NCI-H1930 (cell line): ENCODE measurements around the gene GPT2.
A peak's percentile ranks its signal among the peaks of the same experiment; 100 is the strongest.

ENCODE experiments used
- DNase-seq, 2 experiments: peaks; one replicate each; lab custom pipeline; 2025; lab: John Stamatoyannopoulos, UW

GPT2 gene

GRCh38 chr16:46898006-46898405, 13.8 kb downstream of the GPT2 start:
- DNase-seq: no peak

DNA sequence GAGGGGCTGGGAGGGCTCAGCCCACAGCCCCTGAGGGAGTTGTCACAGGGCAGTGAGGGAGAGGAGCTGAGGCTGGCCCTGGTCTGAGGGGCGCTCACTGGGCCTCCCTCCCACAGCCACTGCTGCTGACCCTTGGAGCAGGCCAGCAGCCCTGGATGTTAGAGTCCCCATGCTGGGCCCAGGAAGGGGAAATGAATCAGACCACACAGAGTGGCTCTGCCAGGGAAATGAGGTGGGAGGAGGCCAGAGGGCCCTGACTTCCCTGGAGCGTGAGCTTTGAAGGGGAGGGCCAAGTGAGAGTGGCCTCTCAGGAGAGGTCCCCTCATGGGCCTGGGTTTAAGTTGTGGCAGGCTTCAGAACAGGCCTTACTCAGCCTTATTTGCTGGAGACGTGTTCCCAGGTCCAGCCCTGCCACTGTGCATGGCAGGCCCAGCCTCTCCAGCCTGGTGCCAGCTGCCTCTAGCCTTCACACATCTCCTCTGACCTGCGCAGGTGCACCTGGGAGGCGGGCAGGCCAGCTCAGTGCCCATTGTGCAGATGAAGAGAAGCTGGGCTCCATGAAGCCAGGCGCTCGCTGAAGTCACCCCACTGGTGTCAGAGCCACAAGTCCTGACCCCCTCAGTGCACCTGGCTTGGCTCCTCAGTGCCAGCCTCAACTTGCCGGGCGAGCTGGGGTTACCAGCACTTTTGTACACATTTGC, 15.4 kb downstream of the GPT2 start:
- no peak for DNase-seq

- no peak for DNase-seq
Observed at GRCh38 chr16:46900455-46901235, 16.5 kb downstream of the GPT2 start.

- no peak for DNase-seq
Observed at GRCh38 chr16:46901709-46902108, 17.5 kb downstream of the GPT2 start.

GRCh38 chr16:46903255-46903905, 19.2 kb downstream of the GPT2 start:
- DNase-seq: no peak

- no peak for DNase-seq
Observed at GRCh38 chr16:46904471-46904870, 20.3 kb downstream of the GPT2 start.

DNA sequence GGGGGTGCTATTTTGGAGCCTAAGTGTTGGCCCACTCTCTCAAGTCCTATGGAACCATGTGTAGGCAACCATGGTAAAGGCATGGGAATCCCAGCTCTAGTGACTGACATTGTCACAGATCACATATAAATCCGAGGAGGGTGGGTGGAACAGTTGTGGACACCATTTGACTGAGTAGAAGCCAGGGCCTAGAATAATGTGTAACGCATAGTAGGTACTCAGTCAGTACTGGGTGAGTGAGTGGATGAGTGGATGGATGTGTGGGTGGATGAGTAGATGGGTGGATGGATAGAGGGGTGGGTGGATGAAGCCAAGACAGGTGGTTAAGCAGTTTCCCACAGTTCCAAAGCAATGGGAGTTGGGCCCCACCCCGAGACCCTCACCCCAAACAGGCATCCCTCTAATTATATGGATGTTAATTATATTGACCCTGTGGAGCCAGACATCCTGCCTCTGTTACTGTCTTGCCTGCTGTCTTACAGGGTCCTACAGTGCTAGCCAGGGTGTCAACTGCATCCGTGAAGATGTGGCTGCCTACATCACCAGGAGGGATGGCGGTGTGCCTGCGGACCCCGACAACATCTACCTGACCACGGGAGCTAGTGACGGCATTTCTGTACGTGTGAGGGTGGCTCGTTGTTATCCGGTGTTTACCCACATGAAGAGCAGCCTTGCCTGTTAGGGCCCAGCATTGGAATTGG, 22.3 kb downstream of the GPT2 start:
- no peak for DNase-seq

- DNase-seq: no peak
Observed at GRCh38 chr16:46907061-46907774, 23.1 kb downstream of the GPT2 start.

DNA sequence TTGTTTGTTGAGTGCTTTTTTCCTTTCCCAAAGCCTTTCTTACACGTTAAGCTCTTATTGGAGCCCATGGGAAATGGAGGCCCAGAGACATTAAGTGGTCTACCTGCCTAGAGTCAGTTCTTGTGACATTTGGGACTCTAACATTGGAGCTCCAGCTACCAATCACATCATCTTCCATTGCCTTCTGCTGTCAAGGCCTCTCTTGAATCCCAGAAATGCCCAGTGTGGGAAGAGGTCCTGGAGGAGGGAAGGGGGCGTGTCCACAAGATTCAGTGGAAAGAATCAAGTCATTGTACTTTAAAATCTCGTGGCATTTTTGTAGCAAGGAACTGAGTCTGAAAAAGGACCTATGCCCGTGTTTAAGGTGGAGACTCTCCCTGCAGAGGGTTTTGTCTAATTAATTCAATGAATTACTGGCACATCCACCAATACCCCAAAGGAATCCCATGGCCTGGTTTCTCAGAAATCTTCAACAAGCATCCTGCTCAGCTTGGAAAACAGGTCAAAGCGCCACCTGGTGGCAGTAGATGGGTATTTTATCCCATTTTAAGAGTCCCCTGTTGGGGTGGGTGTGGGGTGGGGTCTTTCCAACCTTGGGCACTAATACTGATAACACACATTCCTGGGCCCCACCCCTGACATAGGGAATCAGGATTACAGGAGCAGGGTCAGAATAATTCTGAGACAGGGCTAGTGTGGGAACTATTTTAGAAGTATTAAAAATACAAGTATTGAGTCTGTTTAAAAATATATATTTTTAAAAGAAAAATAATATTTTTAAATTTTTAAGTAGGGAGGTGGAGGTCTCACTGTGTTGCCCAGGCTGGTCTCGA, 24.6 kb downstream of the GPT2 start:
- DNase-seq: peak; percentile 7 to 37

DNA sequence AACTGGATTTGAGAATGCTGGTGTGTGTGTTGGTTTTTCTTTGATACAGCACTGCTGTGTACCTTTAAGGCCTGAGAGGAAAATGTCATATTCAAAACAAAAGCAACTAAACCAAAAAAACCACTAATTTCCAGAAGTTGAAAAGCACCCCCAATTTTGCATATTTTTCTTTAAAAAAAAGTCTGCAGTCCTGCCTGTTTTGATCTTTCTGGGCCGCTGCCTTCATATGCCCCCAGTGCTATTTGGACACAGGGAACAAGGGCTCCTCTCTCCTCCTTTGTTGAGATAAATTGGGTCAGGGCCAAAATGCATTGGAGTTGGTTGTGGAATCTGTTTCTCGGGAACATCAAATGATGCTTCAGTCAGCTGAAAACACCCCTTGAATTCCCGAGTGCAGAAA, 26.9 kb downstream of the GPT2 start:
- no peak for DNase-seq

GRCh38 chr16:46911650-46912049, 27.5 kb downstream of the GPT2 start:
- DNase-seq: no peak

- DNase-seq: no peak
Observed at GRCh38 chr16:46914556-46915201, 30.5 kb downstream of the GPT2 start.

DNA sequence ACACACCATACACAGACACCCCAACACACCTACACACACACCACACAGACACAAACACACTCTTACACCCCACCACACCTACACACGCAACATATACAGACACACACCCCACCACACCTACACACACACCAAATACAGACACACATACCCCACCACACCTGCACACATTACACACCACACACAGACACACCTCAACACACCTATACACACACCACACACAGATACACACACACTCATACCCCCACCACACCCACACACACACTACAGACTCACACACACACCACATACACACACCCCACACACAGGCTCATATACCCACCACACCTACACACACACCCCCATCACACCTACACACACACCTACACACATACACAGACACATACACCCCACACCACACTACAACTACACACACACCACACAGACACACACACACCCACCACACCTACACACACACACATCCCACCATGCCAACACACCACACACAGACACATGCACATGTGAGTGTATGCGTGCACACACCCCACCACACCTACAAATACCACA, 31.4 kb downstream of the GPT2 start:
- DNase-seq: no peak

DNA sequence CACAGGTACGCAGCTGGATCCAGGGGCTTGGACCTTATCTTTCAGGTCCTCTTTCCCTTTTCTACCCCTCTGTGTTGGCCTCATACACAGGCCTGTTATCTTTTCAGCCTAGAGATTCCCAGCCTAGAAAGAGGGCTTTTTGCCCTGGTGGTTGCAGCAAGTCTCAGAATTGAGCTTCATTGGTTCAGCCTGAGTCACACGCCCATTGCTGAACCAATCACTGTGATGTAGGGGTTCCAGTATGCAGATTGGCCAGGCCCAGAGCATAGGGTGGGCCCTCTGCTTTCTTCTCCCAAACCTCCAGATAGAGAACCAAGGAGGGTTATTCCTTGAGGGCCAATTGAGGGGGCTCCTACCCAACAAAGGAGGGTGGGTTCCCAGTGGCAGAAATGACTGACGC, 32.8 kb downstream of the GPT2 start:
- no peak for DNase-seq

DNA sequence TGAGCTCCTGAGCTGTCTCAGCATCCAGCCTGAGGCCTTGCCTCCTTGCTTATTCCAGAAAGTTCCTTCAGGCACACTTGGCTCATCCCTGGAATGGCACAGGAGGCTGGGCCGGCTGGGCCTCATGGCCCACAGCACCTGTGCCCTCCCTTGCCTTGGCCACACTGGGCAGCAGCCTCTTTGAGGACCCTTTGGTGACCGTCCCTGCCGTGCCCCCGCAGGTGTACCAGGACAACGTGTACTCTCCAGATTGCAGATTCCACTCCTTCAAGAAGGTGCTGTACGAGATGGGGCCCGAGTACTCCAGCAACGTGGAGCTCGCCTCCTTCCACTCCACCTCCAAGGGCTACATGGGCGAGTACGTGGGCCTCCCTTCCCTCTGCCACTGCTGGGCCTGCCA, 34.2 kb downstream of the GPT2 start:
- no peak for DNase-seq

GRCh38 chr16:46918905-46919792, 35.0 kb downstream of the GPT2 start:
- no peak for DNase-seq

- DNase-seq: no peak
Observed at GRCh38 chr16:46920402-46921068, 36.4 kb downstream of the GPT2 start.

DNA sequence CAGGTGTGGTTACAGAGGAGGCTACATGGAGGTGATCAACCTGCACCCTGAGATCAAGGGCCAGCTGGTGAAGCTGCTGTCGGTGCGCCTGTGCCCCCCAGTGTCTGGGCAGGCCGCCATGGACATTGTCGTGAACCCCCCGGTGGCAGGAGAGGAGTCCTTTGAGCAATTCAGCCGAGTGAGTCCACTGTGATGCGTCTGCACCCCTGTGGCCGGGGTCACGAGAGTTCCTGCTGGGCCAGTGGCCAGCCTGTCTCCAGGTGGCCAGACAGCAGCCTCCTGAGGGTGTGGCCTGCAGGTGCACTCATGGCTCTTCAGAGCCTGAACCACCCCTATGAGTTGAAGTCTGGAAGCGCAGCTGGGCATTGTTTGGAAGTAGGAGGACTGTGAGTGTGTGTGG, 38.1 kb downstream of the GPT2 start:
- DNase-seq: no peak
